GM23338 (cell line): ENCODE measurements around the gene FCER1G. TPM values are rescaled to one million over a fixed set of nuclear protein-coding genes. Genes with fewer than 3 reads are reported as not detected.

Experiments used
- ATAC-seq: fragments of 200-7000 bp; cut with Tn5 transposase; 3 replicates; pipeline ENCODE4 v1.9.1; 2020
- DNase-seq: peaks from one replicate; pipeline ENCODE4 v3.0.0-alpha.2; 2015; ENCODE audit warnings: low spot score
- H2AFZ ChIP-seq: fragments of 200-600 bp; sonication (generic); 2 replicates; pipeline ENCODE4 v1.8.0; 2016; ENCODE audit warnings: antibody characterized with exemption, mild to moderate bottlenecking, moderate library complexity
- H3F3A ChIP-seq: fragments of 200-600 bp; sonication (generic); replicated peaks from 2 replicates; pipeline ENCODE4 v1.8.0; 2017; ENCODE audit warnings: antibody characterized with exemption, mixed run types, low read depth
- H3K27ac ChIP-seq: fragments of 200-600 bp; sonication (generic); 2 replicates; pipeline ENCODE4 v1.6.1; 2016; ENCODE audit warnings: low read depth
- H3K27me3 ChIP-seq: fragments of 200-600 bp; sonication (generic); 2 replicates; pipeline ENCODE4 v1.8.0; 2016; ENCODE audit warnings: mild to moderate bottlenecking, mixed run types, moderate library complexity; ENCODE audit not compliant: insufficient read depth
- H3K36me3 ChIP-seq: fragments of 200-600 bp; sonication (generic); 2 replicates; pipeline ENCODE4 v1.8.0; 2016; ENCODE audit warnings: mild to moderate bottlenecking; ENCODE audit not compliant: insufficient read depth
- H3K4me1 ChIP-seq: fragments of 200-600 bp; sonication (generic); 2 replicates; pipeline ENCODE4 v1.8.0; 2016; ENCODE audit warnings: mild to moderate bottlenecking, moderate library complexity; ENCODE audit not compliant: insufficient read depth
- H3K4me2 ChIP-seq: fragments of 200-600 bp; sonication (generic); 2 replicates; pipeline ENCODE4 v1.7.1; 2017; ENCODE audit warnings: mixed run types
- H3K4me3 ChIP-seq: fragments of 200-600 bp; sonication (generic); 2 replicates; pipeline ENCODE4 v1.6.1; 2016; ENCODE audit warnings: mixed run types
- H3K79me2 ChIP-seq: fragments of 200-600 bp; sonication (generic); replicated peaks from 2 replicates; pipeline ENCODE4 v1.8.0; 2017; ENCODE audit warnings: mild to moderate bottlenecking; ENCODE audit not compliant: insufficient read depth
- H3K9me2 ChIP-seq: fragments of 200-600 bp; sonication (generic); 2 replicates; pipeline ENCODE4 v1.8.0; 2017; ENCODE audit not compliant: insufficient read depth
- H4K20me1 ChIP-seq: fragments of 200-600 bp; sonication (generic); replicated peaks from 2 replicates; pipeline ENCODE4 v1.8.0; 2017; ENCODE audit warnings: mild to moderate bottlenecking; ENCODE audit not compliant: insufficient read depth
- H3K27ac Mint-ChIP-seq: 2 replicates; pipeline ENCODE4 v1.8.0; 2020; ENCODE audit warnings: inconsistent platforms, mild to moderate bottlenecking, moderate library complexity, mixed read lengths
- H3K27me3 Mint-ChIP-seq: 3 replicates; pipeline ENCODE4 v1.8.0; 2022; ENCODE audit warnings: low read depth, mild to moderate bottlenecking, moderate library complexity, mixed read lengths, inconsistent platforms; ENCODE audit not compliant: insufficient read depth, poor library complexity
- H3K36me3 Mint-ChIP-seq: 3 replicates; pipeline ENCODE4 v1.8.0; 2021; ENCODE audit warnings: low read depth, mild to moderate bottlenecking, inconsistent platforms, moderate library complexity, mixed read lengths
- H3K4me1 Mint-ChIP-seq: 3 replicates; pipeline ENCODE4 v1.8.0; 2020; ENCODE audit warnings: mild to moderate bottlenecking, inconsistent platforms, mixed read lengths
- H3K4me3 Mint-ChIP-seq: 3 replicates; pipeline ENCODE4 v1.8.0; 2021; ENCODE audit warnings: moderate library complexity, mild to moderate bottlenecking, inconsistent platforms, mixed read lengths
- H3K9me3 Mint-ChIP-seq: 3 replicates; pipeline ENCODE4 v1.8.0; 2020; ENCODE audit warnings: moderate library complexity, mild to moderate bottlenecking, inconsistent platforms, mixed read lengths
- CREB1 ChIP-seq: fragments of 250-450 bp; sonication (Bioruptor Pico); IDR thresholded peaks from 2 replicates; pipeline ENCODE4 v1.5.0; 2020; ENCODE audit warnings: low read depth, mild to moderate bottlenecking, moderate library complexity
- JUNB ChIP-seq: IDR thresholded peaks from one replicate; pipeline ENCODE4 v1.6.1; 2016; ENCODE audit warnings: antibody characterized with exemption; ENCODE audit not compliant: unreplicated experiment
- REST ChIP-seq: IDR thresholded peaks from one replicate; pipeline ENCODE4 v1.6.1; 2018; ENCODE audit warnings: antibody characterized with exemption; ENCODE audit not compliant: unreplicated experiment
- polyA plus RNA-seq: library from polyadenylated mRNA; unstranded; fragments of >200 nt; fragmentation: Nextera tagmentation; extraction: Ambion mirVana; gene quantifications from 2 replicates; pipeline ENCODE4 v1.2.1, GENCODE V29; 2016
- total RNA-seq: library from RNA; depleted of rRNA; stranded (reverse); fragments of >200 nt; shearing (Covaris generic); gene quantifications from 2 replicates; pipeline ENCODE4 v1.2.3, GENCODE V29; 2014
- TF ChIP-seq, protein P1 (sequence below): fragments of 250-450 bp; sonication (Bioruptor Pico); IDR thresholded peaks from 2 replicates; pipeline ENCODE4 v1.5.0; 2020; ENCODE audit warnings: mild to moderate bottlenecking, moderate library complexity
- TF ChIP-seq, protein P2 (sequence below): IDR thresholded peaks from 2 replicates; pipeline ENCODE4 v1.6.1; 2016; ENCODE audit warnings: antibody characterized with exemption

Gene FCER1G
- total and polyA plus RNA-seq, 2 experiments from 2014 or later: 1.1 TPM; not detected in 1

DNA sequence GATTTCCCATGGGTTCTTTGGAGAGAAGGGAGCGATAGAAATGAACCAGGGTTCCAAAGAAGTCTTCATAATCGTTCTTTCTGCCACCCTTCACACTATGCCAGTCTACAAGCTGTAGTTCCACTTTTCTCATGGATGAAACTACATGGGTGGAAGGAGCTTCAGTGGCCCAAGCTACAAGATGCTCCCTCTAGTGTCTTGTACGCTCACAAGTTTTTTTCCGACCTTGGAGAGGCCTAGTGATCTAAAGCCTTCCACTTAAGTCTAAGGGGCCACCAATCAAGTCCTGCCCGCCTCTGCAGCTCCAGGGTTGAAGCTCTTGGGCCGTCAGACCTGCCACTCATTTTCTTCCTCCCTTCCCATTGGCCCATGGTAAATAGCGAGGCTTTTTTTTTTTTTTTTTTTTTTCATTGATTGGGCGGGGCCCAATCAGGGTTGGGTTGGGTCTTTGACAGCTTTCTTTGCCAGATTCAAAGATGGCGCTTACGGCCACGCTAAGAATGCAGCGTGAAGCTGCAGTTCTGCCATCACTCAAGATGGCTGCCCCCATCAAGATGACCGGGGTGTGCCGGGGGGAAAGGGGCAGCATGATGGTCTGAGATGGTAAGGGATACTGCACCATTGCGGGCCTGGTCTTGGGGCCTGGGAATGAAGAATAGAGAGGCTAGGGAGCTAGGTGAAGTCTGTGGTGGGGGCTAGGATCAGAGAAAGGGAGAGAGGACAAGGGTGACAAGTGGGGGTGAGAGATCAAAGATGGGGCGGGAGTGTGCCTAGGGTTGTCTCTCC lies 10.6 kb downstream of the FCER1G start, which contains the start of gene TOMM40L (continued):
- TF ChIP-seq, protein P1, sequence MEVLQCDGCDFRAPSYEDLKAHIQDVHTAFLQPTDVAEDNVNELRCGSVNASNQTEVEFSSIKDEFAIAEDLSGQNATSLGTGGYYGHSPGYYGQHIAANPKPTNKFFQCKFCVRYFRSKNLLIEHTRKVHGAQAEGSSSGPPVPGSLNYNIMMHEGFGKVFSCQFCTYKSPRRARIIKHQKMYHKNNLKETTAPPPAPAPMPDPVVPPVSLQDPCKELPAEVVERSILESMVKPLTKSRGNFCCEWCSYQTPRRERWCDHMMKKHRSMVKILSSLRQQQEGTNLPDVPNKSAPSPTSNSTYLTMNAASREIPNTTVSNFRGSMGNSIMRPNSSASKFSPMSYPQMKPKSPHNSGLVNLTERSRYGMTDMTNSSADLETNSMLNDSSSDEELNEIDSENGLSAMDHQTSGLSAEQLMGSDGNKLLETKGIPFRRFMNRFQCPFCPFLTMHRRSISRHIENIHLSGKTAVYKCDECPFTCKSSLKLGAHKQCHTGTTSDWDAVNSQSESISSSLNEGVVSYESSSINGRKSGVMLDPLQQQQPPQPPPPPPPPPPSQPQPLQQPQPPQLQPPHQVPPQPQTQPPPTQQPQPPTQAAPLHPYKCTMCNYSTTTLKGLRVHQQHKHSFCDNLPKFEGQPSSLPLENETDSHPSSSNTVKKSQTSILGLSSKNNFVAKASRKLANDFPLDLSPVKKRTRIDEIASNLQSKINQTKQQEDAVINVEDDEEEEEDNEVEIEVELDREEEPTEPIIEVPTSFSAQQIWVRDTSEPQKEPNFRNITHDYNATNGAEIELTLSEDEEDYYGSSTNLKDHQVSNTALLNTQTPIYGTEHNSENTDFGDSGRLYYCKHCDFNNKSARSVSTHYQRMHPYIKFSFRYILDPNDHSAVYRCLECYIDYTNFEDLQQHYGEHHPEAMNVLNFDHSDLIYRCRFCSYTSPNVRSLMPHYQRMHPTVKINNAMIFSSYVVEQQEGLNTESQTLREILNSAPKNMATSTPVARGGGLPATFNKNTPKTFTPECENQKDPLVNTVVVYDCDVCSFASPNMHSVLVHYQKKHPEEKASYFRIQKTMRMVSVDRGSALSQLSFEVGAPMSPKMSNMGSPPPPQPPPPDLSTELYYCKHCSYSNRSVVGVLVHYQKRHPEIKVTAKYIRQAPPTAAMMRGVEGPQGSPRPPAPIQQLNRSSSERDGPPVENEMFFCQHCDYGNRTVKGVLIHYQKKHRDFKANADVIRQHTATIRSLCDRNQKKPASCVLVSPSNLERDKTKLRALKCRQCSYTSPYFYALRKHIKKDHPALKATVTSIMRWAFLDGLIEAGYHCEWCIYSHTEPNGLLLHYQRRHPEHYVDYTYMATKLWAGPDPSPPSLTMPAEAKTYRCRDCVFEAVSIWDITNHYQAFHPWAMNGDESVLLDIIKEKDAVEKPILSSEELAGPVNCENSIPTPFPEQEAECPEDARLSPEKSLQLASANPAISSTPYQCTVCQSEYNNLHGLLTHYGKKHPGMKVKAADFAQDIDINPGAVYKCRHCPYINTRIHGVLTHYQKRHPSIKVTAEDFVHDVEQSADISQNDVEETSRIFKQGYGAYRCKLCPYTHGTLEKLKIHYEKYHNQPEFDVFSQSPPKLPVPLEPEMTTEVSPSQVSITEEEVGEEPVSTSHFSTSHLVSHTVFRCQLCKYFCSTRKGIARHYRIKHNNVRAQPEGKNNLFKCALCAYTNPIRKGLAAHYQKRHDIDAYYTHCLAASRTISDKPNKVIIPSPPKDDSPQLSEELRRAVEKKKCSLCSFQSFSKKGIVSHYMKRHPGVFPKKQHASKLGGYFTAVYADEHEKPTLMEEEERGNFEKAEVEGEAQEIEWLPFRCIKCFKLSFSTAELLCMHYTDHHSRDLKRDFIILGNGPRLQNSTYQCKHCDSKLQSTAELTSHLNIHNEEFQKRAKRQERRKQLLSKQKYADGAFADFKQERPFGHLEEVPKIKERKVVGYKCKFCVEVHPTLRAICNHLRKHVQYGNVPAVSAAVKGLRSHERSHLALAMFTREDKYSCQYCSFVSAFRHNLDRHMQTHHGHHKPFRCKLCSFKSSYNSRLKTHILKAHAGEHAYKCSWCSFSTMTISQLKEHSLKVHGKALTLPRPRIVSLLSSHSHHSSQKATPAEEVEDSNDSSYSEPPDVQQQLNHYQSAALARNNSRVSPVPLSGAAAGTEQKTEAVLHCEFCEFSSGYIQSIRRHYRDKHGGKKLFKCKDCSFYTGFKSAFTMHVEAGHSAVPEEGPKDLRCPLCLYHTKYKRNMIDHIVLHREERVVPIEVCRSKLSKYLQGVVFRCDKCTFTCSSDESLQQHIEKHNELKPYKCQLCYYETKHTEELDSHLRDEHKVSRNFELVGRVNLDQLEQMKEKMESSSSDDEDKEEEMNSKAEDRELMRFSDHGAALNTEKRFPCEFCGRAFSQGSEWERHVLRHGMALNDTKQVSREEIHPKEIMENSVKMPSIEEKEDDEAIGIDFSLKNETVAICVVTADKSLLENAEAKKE (CRISPR knock-in tag): peak; percentile 100
- TF ChIP-seq, protein P2, sequence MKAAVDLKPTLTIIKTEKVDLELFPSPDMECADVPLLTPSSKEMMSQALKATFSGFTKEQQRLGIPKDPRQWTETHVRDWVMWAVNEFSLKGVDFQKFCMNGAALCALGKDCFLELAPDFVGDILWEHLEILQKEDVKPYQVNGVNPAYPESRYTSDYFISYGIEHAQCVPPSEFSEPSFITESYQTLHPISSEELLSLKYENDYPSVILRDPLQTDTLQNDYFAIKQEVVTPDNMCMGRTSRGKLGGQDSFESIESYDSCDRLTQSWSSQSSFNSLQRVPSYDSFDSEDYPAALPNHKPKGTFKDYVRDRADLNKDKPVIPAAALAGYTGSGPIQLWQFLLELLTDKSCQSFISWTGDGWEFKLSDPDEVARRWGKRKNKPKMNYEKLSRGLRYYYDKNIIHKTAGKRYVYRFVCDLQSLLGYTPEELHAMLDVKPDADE: peak; percentile 75

DNA sequence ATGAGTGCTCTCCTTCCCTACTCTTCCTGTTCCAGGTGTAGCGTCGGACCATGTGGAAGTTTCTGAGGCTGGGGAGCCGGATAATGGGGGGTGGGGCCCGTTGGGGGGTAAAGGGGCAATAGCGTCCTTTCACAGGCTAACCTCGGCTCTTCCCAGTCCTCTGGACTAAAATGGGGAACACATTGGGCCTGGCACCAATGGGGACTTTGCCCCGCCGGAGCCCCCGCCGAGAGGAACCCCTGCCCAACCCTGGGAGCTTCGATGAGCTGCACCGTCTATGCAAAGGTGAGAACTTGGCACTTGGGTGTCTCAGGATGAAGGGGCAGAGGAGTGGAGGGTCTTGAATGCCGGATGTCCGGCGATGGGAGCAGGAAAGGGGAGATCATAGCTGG lies 11.2 kb downstream of the FCER1G start:
- Histone ChIP-seq H3K4me2 (peak overlapping the region; percentile 96), H3K4me3 (peak overlapping the region; percentile 55), H4K20me1 (no peaks in the 10 kb centered on the region), H3K36me3 (peaks cover 6% of the 10 kb centered on the region), H3K79me2 (no peaks in the 10 kb centered on the region), H3K27me3 (no peaks in the 10 kb centered on the region), H3K27ac (0 out of 2 replicates have a peak overlapping the region, but pooled peaks have one; percentile 84), H3K4me1 (peaks cover 13% of the 10 kb centered on the region), H3F3A (peaks cover 3% of the 10 kb centered on the region; the same call in 1 of the 2 replicates), H2AFZ (peak overlapping the region; percentile 11), H3K9me2 (no peaks in the 10 kb centered on the region)
- peak overlapping the region; percentile 97 for H3K4me3 Mint-ChIP-seq
- peak overlapping the region; percentile 95 for H3K27ac Mint-ChIP-seq
- peaks cover 26% of the 10 kb centered on the region for H3K4me1 Mint-ChIP-seq
- peaks cover 6% of the 10 kb centered on the region for H3K27me3 Mint-ChIP-seq
- H3K36me3 Mint-ChIP-seq: peaks cover 20% of the 10 kb centered on the region
- no peaks in the 10 kb centered on the region for H3K9me3 Mint-ChIP-seq
- DNase-seq (peak; percentile 21), ATAC-seq (no peak; the same call in 2 of the 3 replicates)
- TF ChIP-seq JUNB (no peak), REST (no peak), CREB1 (CRISPR knock-in tag) (no peak)
